SU-DHL-6 (cell line): ENCODE results near the gene JMJD4.

Experiments used
- H2AFZ ChIP-seq: fragments of 200-600 bp; sonication (generic); 2 replicates; pipeline ENCODE4 v1.6.1; 2014; ENCODE audit warnings: low read depth, mild to moderate bottlenecking, moderate library complexity, mixed read lengths, antibody characterized with exemption, low read length; ENCODE audit not compliant: severe bottlenecking
- H3F3A ChIP-seq: fragments of 200-600 bp; shearing (Covaris generic); 2 replicates; pipeline ENCODE4 v1.6.0; 2016; ENCODE audit warnings: antibody characterized with exemption, mild to moderate bottlenecking; ENCODE audit not compliant: insufficient read depth
- H3K27ac ChIP-seq: fragments of 200-600 bp; sonication (generic); 2 replicates; pipeline ENCODE4 v1.5.1; 2016; ENCODE audit warnings: low read depth, mild to moderate bottlenecking, low read length, moderate library complexity, mixed read lengths
- H3K27me3 ChIP-seq: fragments of 200-600 bp; sonication (generic), shearing (Covaris generic); 2 replicates; pipeline ENCODE4 v1.6.0; 2014; ENCODE audit warnings: mild to moderate bottlenecking, low read length
- H3K36me3 ChIP-seq: fragments of 200-600 bp; sonication (generic); 2 replicates; pipeline ENCODE4 v1.6.1; 2014; ENCODE audit warnings: mild to moderate bottlenecking, low read length, mixed read lengths
- H3K4me2 ChIP-seq: fragments of 300-600, 200-600 bp; shearing (Covaris generic), sonication (generic); 2 replicates; pipeline ENCODE4 v1.6.0; 2014; ENCODE audit warnings: low read length, low read depth, mild to moderate bottlenecking; ENCODE audit not compliant: poor library complexity, severe bottlenecking
- H3K4me3 ChIP-seq: fragments of 200-600 bp; sonication (generic); 2 replicates; pipeline ENCODE4 v1.5.1; 2014; ENCODE audit warnings: antibody characterized with exemption, low read length, mild to moderate bottlenecking, mixed read lengths; ENCODE audit not compliant: insufficient read depth, poor library complexity, severe bottlenecking
- H3K79me2 ChIP-seq: fragments of 200-600 bp; sonication (generic); 2 replicates; pipeline ENCODE4 v1.6.1; 2014; ENCODE audit warnings: mild to moderate bottlenecking, low read length, moderate library complexity; ENCODE audit not compliant: insufficient read depth
- H3K9ac ChIP-seq: fragments of 200-600 bp; sonication (generic); 2 replicates; pipeline ENCODE4 v1.7.0; 2014; ENCODE audit warnings: mild to moderate bottlenecking, low read length
- H3K9me2 ChIP-seq: fragments of 200-600 bp; sonication (generic); replicated peaks from 2 replicates; pipeline ENCODE4 v1.6.1; 2014; ENCODE audit warnings: low read length; ENCODE audit not compliant: insufficient read depth
- H3K9me3 ChIP-seq: fragments of 200-600 bp; sonication (generic); 2 replicates; pipeline ENCODE4 v1.6.1; 2014; ENCODE audit warnings: low read length, mixed read lengths; ENCODE audit not compliant: insufficient read depth
- H4K20me1 ChIP-seq: fragments of 200-600 bp; sonication (generic); 2 replicates; pipeline ENCODE4 v1.6.1; 2014; ENCODE audit warnings: low read depth, mild to moderate bottlenecking, antibody characterized with exemption, low read length, moderate library complexity, mixed read lengths
- EZH2phosphoT487 ChIP-seq: fragments of 200-600 bp; sonication (generic), shearing (Covaris generic); conservative IDR thresholded peaks from 2 replicates; pipeline ENCODE4 v1.6.1; 2018; ENCODE audit warnings: mild to moderate bottlenecking, antibody characterized with exemption, low read length, moderate library complexity, mixed read lengths
- TF ChIP-seq, protein P1 (sequence below): fragments of 200-600 bp; sonication (generic); IDR thresholded peaks from one replicate; pipeline ENCODE4 v1.5.1; 2017; ENCODE audit warnings: antibody characterized with exemption, mild to moderate bottlenecking, low read length, moderate library complexity; ENCODE audit not compliant: insufficient read depth, poor library complexity, severe bottlenecking

JMJD4 gene

DNA sequence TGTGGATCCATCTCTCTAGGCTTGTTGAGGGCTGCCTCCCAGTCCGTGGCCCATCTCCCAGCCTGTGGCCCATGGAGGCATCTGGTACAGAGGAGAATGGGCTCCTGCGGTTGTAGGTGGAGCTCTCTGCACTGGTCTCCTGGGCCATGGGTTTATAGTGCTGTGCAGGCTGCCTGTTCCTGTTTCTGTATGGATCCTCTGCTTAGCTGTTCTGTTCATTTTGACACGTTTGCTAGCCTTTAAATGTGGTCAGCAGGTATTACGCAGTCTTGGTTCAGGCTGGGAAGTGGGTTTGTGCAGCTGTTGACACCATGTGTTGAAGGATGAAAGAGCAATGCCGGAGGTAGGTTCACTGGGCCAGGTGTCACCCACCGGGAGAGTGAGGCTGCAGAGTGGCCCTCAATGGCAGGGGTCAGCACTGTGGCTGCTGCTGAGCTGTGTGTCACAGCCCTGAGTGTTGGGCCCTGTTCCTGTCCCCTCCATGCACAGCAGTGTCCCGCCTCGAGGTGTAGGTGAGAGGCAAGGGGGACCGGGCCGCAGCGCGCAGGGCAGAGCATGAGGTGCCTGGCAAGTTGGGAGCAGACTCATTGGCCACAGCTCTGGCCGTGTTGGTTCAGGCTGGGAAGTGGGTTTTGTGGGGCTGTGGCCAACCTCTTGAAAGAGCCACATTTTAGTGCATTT is 39.1 kb upstream of the JMJD4 start:
- Histone ChIP-seq H3K27ac (no peak overlapping the region), H3K9me3 (no peaks in the 10 kb centered on the region), H3K9ac (no peak overlapping the region), H3K36me3 (no peaks in the 10 kb centered on the region), H3K79me2 (no peaks in the 10 kb centered on the region), H2AFZ (no peak overlapping the region), H3K4me2 (no peak overlapping the region), H3F3A (no peaks in the 10 kb centered on the region), H3K9me2 (no peaks in the 10 kb centered on the region), H4K20me1 (no peaks in the 10 kb centered on the region), H3K4me3 (no peak overlapping the region), H3K27me3 (no peaks in the 10 kb centered on the region)
- no peak for TF ChIP-seq EZH2phosphoT487
- TF ChIP-seq, protein P1, sequence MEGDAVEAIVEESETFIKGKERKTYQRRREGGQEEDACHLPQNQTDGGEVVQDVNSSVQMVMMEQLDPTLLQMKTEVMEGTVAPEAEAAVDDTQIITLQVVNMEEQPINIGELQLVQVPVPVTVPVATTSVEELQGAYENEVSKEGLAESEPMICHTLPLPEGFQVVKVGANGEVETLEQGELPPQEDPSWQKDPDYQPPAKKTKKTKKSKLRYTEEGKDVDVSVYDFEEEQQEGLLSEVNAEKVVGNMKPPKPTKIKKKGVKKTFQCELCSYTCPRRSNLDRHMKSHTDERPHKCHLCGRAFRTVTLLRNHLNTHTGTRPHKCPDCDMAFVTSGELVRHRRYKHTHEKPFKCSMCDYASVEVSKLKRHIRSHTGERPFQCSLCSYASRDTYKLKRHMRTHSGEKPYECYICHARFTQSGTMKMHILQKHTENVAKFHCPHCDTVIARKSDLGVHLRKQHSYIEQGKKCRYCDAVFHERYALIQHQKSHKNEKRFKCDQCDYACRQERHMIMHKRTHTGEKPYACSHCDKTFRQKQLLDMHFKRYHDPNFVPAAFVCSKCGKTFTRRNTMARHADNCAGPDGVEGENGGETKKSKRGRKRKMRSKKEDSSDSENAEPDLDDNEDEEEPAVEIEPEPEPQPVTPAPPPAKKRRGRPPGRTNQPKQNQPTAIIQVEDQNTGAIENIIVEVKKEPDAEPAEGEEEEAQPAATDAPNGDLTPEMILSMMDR = no peak

GRCh38 chr1:227773558-227773957 is 38.5 kb upstream of the JMJD4 start:
- Histone ChIP-seq H3K9me3 (no peaks in the 10 kb centered on the region), H3K9me2 (no peaks in the 10 kb centered on the region), H3F3A (no peaks in the 10 kb centered on the region), H3K4me3 (no peak overlapping the region), H3K4me2 (no peak overlapping the region), H4K20me1 (no peaks in the 10 kb centered on the region), H3K36me3 (no peaks in the 10 kb centered on the region), H3K79me2 (no peaks in the 10 kb centered on the region), H3K27me3 (no peaks in the 10 kb centered on the region), H3K27ac (no peak overlapping the region), H2AFZ (no peak overlapping the region), H3K9ac (no peak overlapping the region)
- TF ChIP-seq EZH2phosphoT487 = no peak
- TF ChIP-seq, protein P1 = no peak

GRCh38 chr1:227771771-227772170 is 36.7 kb upstream of the JMJD4 start:
- Histone ChIP-seq H3K9me3 (no peaks in the 10 kb centered on the region), H3F3A (no peaks in the 10 kb centered on the region), H3K9me2 (no peaks in the 10 kb centered on the region), H3K4me2 (no peak overlapping the region), H3K27ac (no peak overlapping the region), H3K36me3 (no peaks in the 10 kb centered on the region), H2AFZ (no peak overlapping the region), H3K79me2 (no peaks in the 10 kb centered on the region), H3K4me3 (no peak overlapping the region), H4K20me1 (no peaks in the 10 kb centered on the region), H3K27me3 (no peaks in the 10 kb centered on the region), H3K9ac (no peak overlapping the region)
- TF ChIP-seq, protein P1 = no peak
- TF ChIP-seq EZH2phosphoT487 = no peak
